HG03060 (cell line): ENCODE data around the gene KCNIP1.

Experiments used
- ATAC-seq: cut with Tn5 transposase; IDR thresholded peaks from one replicate; pipeline ENCODE4 v1.9.1; 2021; ENCODE audit warnings: low read depth, moderate number of reproducible peaks; ENCODE audit not compliant: unreplicated experiment

The KCNIP1 gene

GRCh38 chr5:170693701-170694100 is 189.9 kb downstream of the KCNIP1 start:
- ATAC-seq: no peak

- no peak for ATAC-seq
Observed at GRCh38 chr5:170694911-170695310, 191.1 kb downstream of the KCNIP1 start.

- no peak for ATAC-seq
Observed at GRCh38 chr5:170697031-170697430, 193.2 kb downstream of the KCNIP1 start.

- no peak for ATAC-seq
Observed at GRCh38 chr5:170700503-170700902, 196.7 kb downstream of the KCNIP1 start.

- no peak for ATAC-seq
Observed at GRCh38 chr5:170701334-170701733, 197.5 kb downstream of the KCNIP1 start.

GRCh38 chr5:170704417-170705192 is 200.8 kb downstream of the KCNIP1 start:
- no peak for ATAC-seq

- ATAC-seq: no peak
Observed at GRCh38 chr5:170709640-170710039, 205.8 kb downstream of the KCNIP1 start.

GRCh38 chr5:170711300-170711699 is 207.5 kb downstream of the KCNIP1 start:
- ATAC-seq: no peak

- no peak for ATAC-seq
Observed at GRCh38 chr5:170715141-170715540, 211.3 kb downstream of the KCNIP1 start.

GRCh38 chr5:170716396-170716795 is 212.6 kb downstream of the KCNIP1 start:
- no peak for ATAC-seq

GRCh38 chr5:170719551-170719950 is 215.7 kb downstream of the KCNIP1 start:
- no peak for ATAC-seq

- no peak for ATAC-seq
Observed at GRCh38 chr5:170720179-170720578, 216.4 kb downstream of the KCNIP1 start.

- ATAC-seq: no peak
Observed at GRCh38 chr5:170720984-170721383, 217.2 kb downstream of the KCNIP1 start.

GRCh38 chr5:170721681-170722080 is 217.9 kb downstream of the KCNIP1 start:
- no peak for ATAC-seq

- ATAC-seq: no peak
Observed at GRCh38 chr5:170722316-170722715, 218.5 kb downstream of the KCNIP1 start.

GRCh38 chr5:170731052-170731451 is 227.2 kb downstream of the KCNIP1 start:
- ATAC-seq: no peak

- ATAC-seq: no peak
Observed at GRCh38 chr5:170732685-170733084, 228.9 kb downstream of the KCNIP1 start.

GRCh38 chr5:170736966-170737365 is 233.1 kb downstream of the KCNIP1 start:
- no peak for ATAC-seq

GRCh38 chr5:170737591-170737990 is 233.8 kb downstream of the KCNIP1 start:
- no peak for ATAC-seq

- no peak for ATAC-seq
Observed at GRCh38 chr5:170738840-170739239, 235.0 kb downstream of the KCNIP1 start.

GRCh38 chr5:170739446-170739845 is 235.6 kb downstream of the KCNIP1 start:
- no peak for ATAC-seq

GRCh38 chr5:170740551-170741205 is 236.9 kb downstream of the KCNIP1 start:
- no peak for ATAC-seq
